HepG2 (cell line): ENCODE data around the gene GRAMD1A. TPM values are rescaled to one million over a fixed set of nuclear protein-coding genes. Genes with fewer than 3 reads are reported as not detected.

Experiments used
- AHDC1 ChIP-seq: sonication (generic); formaldehyde crosslinking; IDR thresholded peaks from 2 replicates; pipeline ENCODE4 v1.5.1; 2020; ENCODE audit warnings: mild to moderate bottlenecking, missing genetic modification reagents, borderline replicate concordance
- ARNT ChIP-seq: fragments of 450-650 bp; IDR thresholded peaks from 2 replicates; pipeline ENCODE4 v1.6.1; 2017
- CAMTA2 ChIP-seq: sonication (generic); formaldehyde crosslinking; IDR thresholded peaks from 2 replicates; pipeline ENCODE4 v1.4.0; 2020; ENCODE audit warnings: mild to moderate bottlenecking, missing genetic modification reagents, borderline replicate concordance
- HOMEZ ChIP-seq: IDR thresholded peaks from 2 replicates; pipeline ENCODE4 v1.6.1; 2016; ENCODE audit warnings: low read depth
- MED1 ChIP-seq: sonication (generic); formaldehyde crosslinking; IDR thresholded peaks from 2 replicates; pipeline ENCODE4 v1.4.0; 2020; ENCODE audit warnings: missing genetic modification reagents
- MTA1 ChIP-seq: sonication (generic); formaldehyde crosslinking; IDR thresholded peaks from 2 replicates; pipeline ENCODE4 v1.4.0; 2020; ENCODE audit warnings: missing genetic modification reagents, mild to moderate bottlenecking, borderline replicate concordance
- NFYB ChIP-seq: sonication (generic); formaldehyde crosslinking; IDR thresholded peaks from 2 replicates; pipeline ENCODE4 v1.4.0; 2020; ENCODE audit warnings: missing genetic modification reagents
- PCBP2 ChIP-seq: fragments of 200-400 bp; formaldehyde crosslinking; optimal IDR thresholded peaks from 2 replicates; pipeline ENCODE3; 2018; ENCODE audit warnings: low read length, low read depth; ENCODE audit not compliant: poor library complexity, severe bottlenecking
- ZBTB43 ChIP-seq: sonication (generic); formaldehyde crosslinking; conservative IDR thresholded peaks from 2 replicates; pipeline ENCODE4 v1.4.0; 2020; ENCODE audit warnings: missing genetic modification reagents
- ZFP36L2 ChIP-seq: sonication (generic); formaldehyde crosslinking; IDR thresholded peaks from 2 replicates; pipeline ENCODE4 v1.4.0; 2020; ENCODE audit warnings: missing genetic modification reagents
- ZFP90 ChIP-seq: sonication (generic); formaldehyde crosslinking; IDR thresholded peaks from 2 replicates; pipeline ENCODE4 v1.8.0; 2022; ENCODE audit warnings: missing genetic modification reagents, mild to moderate bottlenecking, inconsistent platforms, borderline replicate concordance
- ZNF230 ChIP-seq: sonication (generic); formaldehyde crosslinking; IDR thresholded peaks from 2 replicates; pipeline ENCODE4 v1.4.0; 2020; ENCODE audit warnings: mild to moderate bottlenecking, missing genetic modification reagents
- ZNF292 ChIP-seq: sonication (generic); formaldehyde crosslinking; IDR thresholded peaks from 2 replicates; pipeline ENCODE4 v1.8.1; 2022; ENCODE audit warnings: mild to moderate bottlenecking, low read depth, missing genetic modification reagents, borderline replicate concordance
- ZNF296 ChIP-seq: sonication (generic); formaldehyde crosslinking; conservative IDR thresholded peaks from 2 replicates; pipeline ENCODE4 v1.5.0; 2020; ENCODE audit warnings: mild to moderate bottlenecking, missing genetic modification reagents
- ZNF484 ChIP-seq: sonication (generic); formaldehyde crosslinking; IDR thresholded peaks from 2 replicates; pipeline ENCODE4 v1.5.1; 2020; ENCODE audit warnings: mild to moderate bottlenecking, low read depth, missing genetic modification reagents, borderline replicate concordance
- ZNF564 ChIP-seq: sonication (generic); formaldehyde crosslinking; IDR thresholded peaks from 2 replicates; pipeline ENCODE4 v1.8.1; 2023; ENCODE audit warnings: mild to moderate bottlenecking, missing genetic modification reagents
- ZNF710 ChIP-seq: sonication (generic); formaldehyde crosslinking; IDR thresholded peaks from 2 replicates; pipeline ENCODE4 v1.5.0; 2020; ENCODE audit warnings: mild to moderate bottlenecking, missing genetic modification reagents, borderline replicate concordance
- ZSCAN31 ChIP-seq: sonication (generic); formaldehyde crosslinking; IDR thresholded peaks from 2 replicates; pipeline ENCODE4 v1.5.0; 2020; ENCODE audit warnings: low read depth, mild to moderate bottlenecking, missing genetic modification reagents
- polyA plus RNA-seq, 8 experiments: library from polyadenylated mRNA; depleted of rRNA in 3 of 8; stranded (reverse) in 7 of 8; unstranded in 1 of 8; fragments of >200 nt; fragmentation: Illumina TruSeq in 4 of 8; extraction: Trizol in 4 of 8; gene quantifications; 2 replicates each; pipeline versions ENCODE4 v1.2.1 to v1.2.3, GENCODE V29; 2011 to 2016; ENCODE audit warnings: low read depth in 4 of 8, missing spikeins in 1 of 8, mixed read lengths in 1 of 8; ENCODE audit not compliant: insufficient read depth in 1 of 8
- total RNA-seq, 5 experiments: library from RNA; depleted of rRNA; stranded (reverse); fragments of >200 nt; fragmentation: Illumina TruSeq; extraction: Trizol; gene quantifications; 2 replicates each; pipeline ENCODE4 v1.2.3, GENCODE V29; 2016; ENCODE audit warnings: low read depth in 1 of 5

Gene GRAMD1A
- total and polyA plus RNA-seq, 2 of the 13 experiments (the other 11 are each of a cell fraction or from before 2014, with no cell fraction given) = 14.7 to 181 TPM

GRCh38 chr19:34998777-34999497, 1.2 kb upstream of the GRAMD1A start (continued):
- TF ChIP-seq HOMEZ (CRISPR knock-in tag) (no peak), AHDC1 (CRISPR knock-in tag) (no peak), ZNF484 (no peak), PCBP2 (peak; percentile 15), ZNF296 (CRISPR knock-in tag) (no peak), MTA1 (peak; percentile 51; the same call in 1 of the 2 replicates), ZNF292 (CRISPR knock-in tag) (peak; percentile 54; the same call in 1 of the 2 replicates), ZNF710 (peak; percentile 7; the same call in 1 of the 2 replicates), ZSCAN31 (CRISPR knock-in tag) (no peak), ZFP90 (CRISPR knock-in tag) (peak; percentile 72; the same call in 1 of the 2 replicates), ARNT (no peak), ZFP36L2 (CRISPR knock-in tag) (no peak), ZNF230 (CRISPR knock-in tag) (peak; percentile 1; the same call in 1 of the 2 replicates), ZBTB43 (CRISPR knock-in tag) (0 out of 2 replicates have a peak, but pooled peaks have one; percentile 47), NFYB (CRISPR knock-in tag) (no peak), MED1 (peak; percentile 57; the same call in 1 of the 2 replicates), ZNF564 (CRISPR knock-in tag) (0 out of 2 replicates have a peak, but pooled peaks have one; percentile 43), CAMTA2 (CRISPR knock-in tag) (no peak)
